ENCODE results near the gene CHPF2. TPM values are rescaled to one million over a fixed set of nuclear protein-coding genes. Genes with fewer than 3 reads are reported as not detected.
A peak's percentile ranks its signal among the peaks of the same experiment; 100 is the strongest.

CHPF2 gene
- total and polyA plus RNA-seq, 4 donors = 7.8 to 53.5 (median 50.3) TPM

GRCh38 chr7:151251328-151251688 lies 19.0 kb downstream of the CHPF2 start:
- ATAC-seq (ENCODE audit: low FRiP score) (no peak), DNase-seq (no peak)
- intact Hi-C loops (cut with DNase I) = no loop called here
- no peaks in the 10 kb centered on the region for H3K9me3 ChIP-seq (ENCODE audit: control insufficient read depth, low read length)
- WGBS, 2 donors = 0 to 2% methylated on average over 12 to 19 of the region's 19 CpGs
- no peaks in the 10 kb centered on the region for H3K36me3 ChIP-seq (ENCODE audit: control insufficient read depth in 1 of 2, insufficient read depth in 2 of 2, low read length in 1 of 2)
- H3K27ac ChIP-seq (ENCODE audit: low read depth in 1 of 2, low read length in 2 of 2) = peak overlapping the region; percentile 61 to 62
- H3K4me1 ChIP-seq (ENCODE audit: control insufficient read depth in 1 of 2, insufficient read depth in 2 of 2, low read length in 2 of 2) = no peaks in the 10 kb centered on the region
- peak overlapping the region; percentile 2 to 72 for H3K4me3 ChIP-seq (ENCODE audit: low read length in 2 of 2)
- H3K27me3 ChIP-seq (ENCODE audit: control insufficient read depth in 1 of 2, insufficient read depth in 2 of 2, low read length in 1 of 2) = no peaks in the 10 kb centered on the region

- Histone ChIP-seq H3K9me3 (ENCODE audit: control insufficient read depth, low read length) (no peaks in the 10 kb centered on the region), H3K27me3 (ENCODE audit: control insufficient read depth in 1 of 2, insufficient read depth in 2 of 2, low read length in 1 of 2) (no peaks in the 10 kb centered on the region), H3K36me3 (ENCODE audit: control insufficient read depth in 1 of 2, insufficient read depth in 2 of 2, low read length in 1 of 2) (no peaks in the 10 kb centered on the region), H3K4me3 (ENCODE audit: low read length in 2 of 2) (peak overlapping the region; percentile 72 to 82), H3K4me1 (ENCODE audit: control insufficient read depth in 1 of 2, insufficient read depth in 2 of 2, low read length in 2 of 2) (no peaks in the 10 kb centered on the region), H3K27ac (ENCODE audit: low read depth in 1 of 2, low read length in 2 of 2) (peak overlapping the region; percentile 62 to 91)
- WGBS, 2 donors = 0 to 1% methylated on average over 31 to 79 of the region's 79 CpGs
- ATAC-seq (ENCODE audit: low FRiP score) (peak; percentile 68), DNase-seq (peak; percentile 78 to 91)
- intact Hi-C loops (cut with DNase I) = loop anchor here (2.0 kb wide), 2 partner anchors 25 to 47 kb away; no protein-coding TSS in a partner anchor
Observed at GRCh38 chr7:151251689-151252560, 19.6 kb downstream of the CHPF2 start.

- H3K4me3 ChIP-seq (ENCODE audit: low read length in 2 of 2) = peak overlapping the region; percentile 72 to 82
- H3K27me3 ChIP-seq (ENCODE audit: control insufficient read depth in 1 of 2, insufficient read depth in 2 of 2, low read length in 1 of 2) = no peaks in the 10 kb centered on the region
- intact Hi-C loops (cut with DNase I) = loop anchor here (2.0 kb wide), 2 partner anchors 24 to 46 kb away; no protein-coding TSS in a partner anchor
- H3K36me3 ChIP-seq (ENCODE audit: control insufficient read depth in 1 of 2, insufficient read depth in 2 of 2, low read length in 1 of 2) = no peaks in the 10 kb centered on the region
- WGBS, 2 donors = 5 to 6% methylated on average over 6 to 9 of the region's 9 CpGs
- H3K4me1 ChIP-seq (ENCODE audit: control insufficient read depth in 1 of 2, insufficient read depth in 2 of 2, low read length in 2 of 2) = no peaks in the 10 kb centered on the region
- H3K9me3 ChIP-seq (ENCODE audit: control insufficient read depth, low read length) = no peaks in the 10 kb centered on the region
- H3K27ac ChIP-seq (ENCODE audit: low read depth in 1 of 2, low read length in 2 of 2) = peak overlapping the region; percentile 62 to 91
- DNase-seq (no peak), ATAC-seq (ENCODE audit: low FRiP score) (no peak)
Observed at GRCh38 chr7:151252561-151252835, 20.2 kb downstream of the CHPF2 start.

- no peaks in the 10 kb centered on the region for H3K27me3 ChIP-seq (ENCODE audit: control insufficient read depth in 1 of 2, insufficient read depth in 2 of 2, low read length in 1 of 2)
- intact Hi-C loops (cut with DNase I) = loop anchor here (2.0 kb wide), 2 partner anchors 24 to 46 kb away; no protein-coding TSS in a partner anchor
- no peak overlapping the region for H3K4me3 ChIP-seq (ENCODE audit: low read length in 2 of 2)
- ATAC-seq (ENCODE audit: low FRiP score) = peak; percentile 13
- H3K36me3 ChIP-seq (ENCODE audit: control insufficient read depth in 1 of 2, insufficient read depth in 2 of 2, low read length in 1 of 2) = no peaks in the 10 kb centered on the region
- no peaks in the 10 kb centered on the region for H3K9me3 ChIP-seq (ENCODE audit: control insufficient read depth, low read length)
- H3K27ac ChIP-seq (ENCODE audit: low read depth in 1 of 2, low read length in 2 of 2) = peak overlapping the region in 1 of 2 donors; percentile 91
- no peaks in the 10 kb centered on the region for H3K4me1 ChIP-seq (ENCODE audit: control insufficient read depth in 1 of 2, insufficient read depth in 2 of 2, low read length in 2 of 2)
- 36 to 44% methylated on average over 16 to 17 of the region's 17 CpGs for WGBS, 2 donors
- DNase-seq = no peak
Observed at GRCh38 chr7:151252961-151253711, 20.9 kb downstream of the CHPF2 start.

- ATAC-seq (ENCODE audit: low FRiP score) (no peak), DNase-seq (no peak)
- no peaks in the 10 kb centered on the region for H3K4me1 ChIP-seq (ENCODE audit: control insufficient read depth in 1 of 2, insufficient read depth in 2 of 2, low read length in 2 of 2)
- intact Hi-C loops (cut with DNase I) = no loop called here
- no peaks in the 10 kb centered on the region for H3K36me3 ChIP-seq (ENCODE audit: control insufficient read depth in 1 of 2, insufficient read depth in 2 of 2, low read length in 1 of 2)
- H3K9me3 ChIP-seq (ENCODE audit: control insufficient read depth, low read length) = no peaks in the 10 kb centered on the region
- H3K27me3 ChIP-seq (ENCODE audit: control insufficient read depth in 1 of 2, insufficient read depth in 2 of 2, low read length in 1 of 2) = no peaks in the 10 kb centered on the region
- H3K27ac ChIP-seq (ENCODE audit: low read depth in 1 of 2, low read length in 2 of 2) = no peak overlapping the region
- WGBS, 2 donors = 15 to 17% methylated on average over 7 of the region's 7 CpGs
- H3K4me3 ChIP-seq (ENCODE audit: low read length in 2 of 2) = no peak overlapping the region
Observed at GRCh38 chr7:151254316-151254715, 22.0 kb downstream of the CHPF2 start.

- H3K36me3 ChIP-seq (ENCODE audit: control insufficient read depth in 1 of 2, insufficient read depth in 2 of 2, low read length in 1 of 2) = no peaks in the 10 kb centered on the region
- no peaks in the 10 kb centered on the region for H3K9me3 ChIP-seq (ENCODE audit: control insufficient read depth, low read length)
- no peak overlapping the region for H3K4me3 ChIP-seq (ENCODE audit: low read length in 2 of 2)
- intact Hi-C loops (cut with DNase I) = no loop called here
- H3K4me1 ChIP-seq (ENCODE audit: control insufficient read depth in 1 of 2, insufficient read depth in 2 of 2, low read length in 2 of 2) = no peaks in the 10 kb centered on the region
- DNase-seq = no peak
- 81 to 83% methylated on average over 11 of the region's 11 CpGs for WGBS, 2 donors
- H3K27ac ChIP-seq (ENCODE audit: low read depth in 1 of 2, low read length in 2 of 2) = no peak overlapping the region
- no peaks in the 10 kb centered on the region for H3K27me3 ChIP-seq (ENCODE audit: control insufficient read depth in 1 of 2, insufficient read depth in 2 of 2, low read length in 1 of 2)
- ATAC-seq (ENCODE audit: low FRiP score) = no peak
Observed at GRCh38 chr7:151254851-151255250, 22.6 kb downstream of the CHPF2 start.

GRCh38 chr7:151255390-151255789 lies 23.1 kb downstream of the CHPF2 start:
- Histone ChIP-seq H3K27me3 (ENCODE audit: control insufficient read depth in 1 of 2, insufficient read depth in 2 of 2, low read length in 1 of 2) (no peaks in the 10 kb centered on the region), H3K4me3 (ENCODE audit: low read length in 2 of 2) (no peak overlapping the region), H3K36me3 (ENCODE audit: control insufficient read depth in 1 of 2, insufficient read depth in 2 of 2, low read length in 1 of 2) (no peaks in the 10 kb centered on the region), H3K27ac (ENCODE audit: low read depth in 1 of 2, low read length in 2 of 2) (no peak overlapping the region), H3K4me1 (ENCODE audit: control insufficient read depth in 1 of 2, insufficient read depth in 2 of 2, low read length in 2 of 2) (no peaks in the 10 kb centered on the region), H3K9me3 (ENCODE audit: control insufficient read depth, low read length) (no peaks in the 10 kb centered on the region)
- 73 to 85% methylated on average over 7 of the region's 7 CpGs for WGBS, 2 donors
- intact Hi-C loops (cut with DNase I) = no loop called here
- ATAC-seq (ENCODE audit: low FRiP score) (no peak), DNase-seq (no peak)

- H3K36me3 ChIP-seq (ENCODE audit: control insufficient read depth in 1 of 2, insufficient read depth in 2 of 2, low read length in 1 of 2) = no peaks in the 10 kb centered on the region
- 66 to 71% methylated on average over 16 of the region's 16 CpGs for WGBS, 2 donors
- ATAC-seq (ENCODE audit: low FRiP score) (no peak), DNase-seq (no peak)
- H3K27ac ChIP-seq (ENCODE audit: low read depth in 1 of 2, low read length in 2 of 2) = no peak overlapping the region
- H3K4me1 ChIP-seq (ENCODE audit: control insufficient read depth in 1 of 2, insufficient read depth in 2 of 2, low read length in 2 of 2) = no peaks in the 10 kb centered on the region
- H3K27me3 ChIP-seq (ENCODE audit: control insufficient read depth in 1 of 2, insufficient read depth in 2 of 2, low read length in 1 of 2) = no peaks in the 10 kb centered on the region
- H3K4me3 ChIP-seq (ENCODE audit: low read length in 2 of 2) = no peak overlapping the region
- intact Hi-C loops (cut with DNase I) = no loop called here
- no peaks in the 10 kb centered on the region for H3K9me3 ChIP-seq (ENCODE audit: control insufficient read depth, low read length)
Observed at GRCh38 chr7:151256410-151257045, 24.2 kb downstream of the CHPF2 start.
